ENCODE results near the gene TLN1. TPM values are rescaled to one million over a fixed set of nuclear protein-coding genes. Genes with fewer than 3 reads are reported as not detected.
A peak's percentile ranks its signal among the peaks of the same experiment; 100 is the strongest.

Gene TLN1
- total and polyA plus RNA-seq, 2 experiments from 2014 or later: 21.5 to 120 TPM

DNA sequence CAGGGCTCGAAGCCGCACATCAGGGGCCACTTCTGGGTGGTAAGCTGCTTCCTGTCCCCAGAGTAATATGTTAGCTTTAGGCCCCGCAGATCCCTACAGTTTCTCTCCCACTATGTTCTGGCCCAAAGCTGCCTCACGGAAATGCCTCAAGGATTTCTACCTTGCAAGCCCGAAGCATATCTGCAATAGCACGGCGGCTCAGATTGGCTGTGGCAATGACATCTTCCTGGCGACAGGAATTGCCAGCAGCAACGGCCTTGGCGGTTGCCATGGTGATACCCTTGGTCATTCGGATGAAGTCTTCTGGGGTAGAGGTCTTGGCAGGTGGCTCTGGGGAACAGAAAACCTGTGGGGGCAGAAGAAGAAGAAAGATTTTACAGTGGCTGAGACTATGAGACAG is 32.0 kb downstream of the TLN1 start:
- no peak overlapping the region for H3K4me3 ChIP-seq
- no peaks in the 10 kb centered on the region for H3K9me2 ChIP-seq (ENCODE audit: insufficient read depth)
- peaks cover 10% of the 10 kb centered on the region for H3K27me3 Mint-ChIP-seq (ENCODE audit: insufficient read depth, low read depth, poor library complexity)
- H3K4me1 ChIP-seq (ENCODE audit: insufficient read depth): no peaks in the 10 kb centered on the region
- no peaks in the 10 kb centered on the region; the same call in none of the 3 replicates for H3K36me3 Mint-ChIP-seq (ENCODE audit: low read depth)
- H4K20me1 ChIP-seq (replicated peaks; ENCODE audit: insufficient read depth): no peaks in the 10 kb centered on the region
- H3F3A ChIP-seq (replicated peaks; ENCODE audit: low read depth): peaks cover 6% of the 10 kb centered on the region
- H3K79me2 ChIP-seq (replicated peaks; ENCODE audit: insufficient read depth): no peaks in the 10 kb centered on the region
- H3K27me3 ChIP-seq (ENCODE audit: insufficient read depth): no peaks in the 10 kb centered on the region
- H3K4me2 ChIP-seq: no peak overlapping the region
- no peak overlapping the region for H3K27ac ChIP-seq (ENCODE audit: low read depth)
- no peaks in the 10 kb centered on the region for H3K9me3 Mint-ChIP-seq
- H3K27ac Mint-ChIP-seq: no peak overlapping the region
- H3K4me3 Mint-ChIP-seq: no peak overlapping the region
- no peaks in the 10 kb centered on the region for H3K4me1 Mint-ChIP-seq
- TF ChIP-seq EZH2phosphoT487 (IDR thresholded peaks at IDR 0.05; ENCODE audit: unreplicated experiment) (no peak), NANOG (IDR thresholded peaks at IDR 0.05; ENCODE audit: borderline replicate concordance) (no peak), JUNB (IDR thresholded peaks at IDR 0.05; ENCODE audit: unreplicated experiment) (no peak), POLR2AphosphoS5 (IDR thresholded peaks at IDR 0.05; ENCODE audit: low read depth) (no peak), EZH2 (IDR thresholded peaks at IDR 0.05; ENCODE audit: low read depth, unreplicated experiment) (no peak), STAT1 (IDR thresholded peaks at IDR 0.05; ENCODE audit: unreplicated experiment) (no peak), CREB1 (CRISPR knock-in tag; IDR thresholded peaks at IDR 0.05; ENCODE audit: low read depth) (no peak), ZNF114 (CRISPR knock-in tag; IDR thresholded peaks at IDR 0.05) (no peak), ZNF331 (CRISPR knock-in tag; IDR thresholded peaks at IDR 0.05; ENCODE audit: low read depth) (no peak)
- TF ChIP-seq, protein P1, sequence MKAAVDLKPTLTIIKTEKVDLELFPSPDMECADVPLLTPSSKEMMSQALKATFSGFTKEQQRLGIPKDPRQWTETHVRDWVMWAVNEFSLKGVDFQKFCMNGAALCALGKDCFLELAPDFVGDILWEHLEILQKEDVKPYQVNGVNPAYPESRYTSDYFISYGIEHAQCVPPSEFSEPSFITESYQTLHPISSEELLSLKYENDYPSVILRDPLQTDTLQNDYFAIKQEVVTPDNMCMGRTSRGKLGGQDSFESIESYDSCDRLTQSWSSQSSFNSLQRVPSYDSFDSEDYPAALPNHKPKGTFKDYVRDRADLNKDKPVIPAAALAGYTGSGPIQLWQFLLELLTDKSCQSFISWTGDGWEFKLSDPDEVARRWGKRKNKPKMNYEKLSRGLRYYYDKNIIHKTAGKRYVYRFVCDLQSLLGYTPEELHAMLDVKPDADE (IDR thresholded peaks at IDR 0.05): no peak
- TF ChIP-seq, protein P2, sequence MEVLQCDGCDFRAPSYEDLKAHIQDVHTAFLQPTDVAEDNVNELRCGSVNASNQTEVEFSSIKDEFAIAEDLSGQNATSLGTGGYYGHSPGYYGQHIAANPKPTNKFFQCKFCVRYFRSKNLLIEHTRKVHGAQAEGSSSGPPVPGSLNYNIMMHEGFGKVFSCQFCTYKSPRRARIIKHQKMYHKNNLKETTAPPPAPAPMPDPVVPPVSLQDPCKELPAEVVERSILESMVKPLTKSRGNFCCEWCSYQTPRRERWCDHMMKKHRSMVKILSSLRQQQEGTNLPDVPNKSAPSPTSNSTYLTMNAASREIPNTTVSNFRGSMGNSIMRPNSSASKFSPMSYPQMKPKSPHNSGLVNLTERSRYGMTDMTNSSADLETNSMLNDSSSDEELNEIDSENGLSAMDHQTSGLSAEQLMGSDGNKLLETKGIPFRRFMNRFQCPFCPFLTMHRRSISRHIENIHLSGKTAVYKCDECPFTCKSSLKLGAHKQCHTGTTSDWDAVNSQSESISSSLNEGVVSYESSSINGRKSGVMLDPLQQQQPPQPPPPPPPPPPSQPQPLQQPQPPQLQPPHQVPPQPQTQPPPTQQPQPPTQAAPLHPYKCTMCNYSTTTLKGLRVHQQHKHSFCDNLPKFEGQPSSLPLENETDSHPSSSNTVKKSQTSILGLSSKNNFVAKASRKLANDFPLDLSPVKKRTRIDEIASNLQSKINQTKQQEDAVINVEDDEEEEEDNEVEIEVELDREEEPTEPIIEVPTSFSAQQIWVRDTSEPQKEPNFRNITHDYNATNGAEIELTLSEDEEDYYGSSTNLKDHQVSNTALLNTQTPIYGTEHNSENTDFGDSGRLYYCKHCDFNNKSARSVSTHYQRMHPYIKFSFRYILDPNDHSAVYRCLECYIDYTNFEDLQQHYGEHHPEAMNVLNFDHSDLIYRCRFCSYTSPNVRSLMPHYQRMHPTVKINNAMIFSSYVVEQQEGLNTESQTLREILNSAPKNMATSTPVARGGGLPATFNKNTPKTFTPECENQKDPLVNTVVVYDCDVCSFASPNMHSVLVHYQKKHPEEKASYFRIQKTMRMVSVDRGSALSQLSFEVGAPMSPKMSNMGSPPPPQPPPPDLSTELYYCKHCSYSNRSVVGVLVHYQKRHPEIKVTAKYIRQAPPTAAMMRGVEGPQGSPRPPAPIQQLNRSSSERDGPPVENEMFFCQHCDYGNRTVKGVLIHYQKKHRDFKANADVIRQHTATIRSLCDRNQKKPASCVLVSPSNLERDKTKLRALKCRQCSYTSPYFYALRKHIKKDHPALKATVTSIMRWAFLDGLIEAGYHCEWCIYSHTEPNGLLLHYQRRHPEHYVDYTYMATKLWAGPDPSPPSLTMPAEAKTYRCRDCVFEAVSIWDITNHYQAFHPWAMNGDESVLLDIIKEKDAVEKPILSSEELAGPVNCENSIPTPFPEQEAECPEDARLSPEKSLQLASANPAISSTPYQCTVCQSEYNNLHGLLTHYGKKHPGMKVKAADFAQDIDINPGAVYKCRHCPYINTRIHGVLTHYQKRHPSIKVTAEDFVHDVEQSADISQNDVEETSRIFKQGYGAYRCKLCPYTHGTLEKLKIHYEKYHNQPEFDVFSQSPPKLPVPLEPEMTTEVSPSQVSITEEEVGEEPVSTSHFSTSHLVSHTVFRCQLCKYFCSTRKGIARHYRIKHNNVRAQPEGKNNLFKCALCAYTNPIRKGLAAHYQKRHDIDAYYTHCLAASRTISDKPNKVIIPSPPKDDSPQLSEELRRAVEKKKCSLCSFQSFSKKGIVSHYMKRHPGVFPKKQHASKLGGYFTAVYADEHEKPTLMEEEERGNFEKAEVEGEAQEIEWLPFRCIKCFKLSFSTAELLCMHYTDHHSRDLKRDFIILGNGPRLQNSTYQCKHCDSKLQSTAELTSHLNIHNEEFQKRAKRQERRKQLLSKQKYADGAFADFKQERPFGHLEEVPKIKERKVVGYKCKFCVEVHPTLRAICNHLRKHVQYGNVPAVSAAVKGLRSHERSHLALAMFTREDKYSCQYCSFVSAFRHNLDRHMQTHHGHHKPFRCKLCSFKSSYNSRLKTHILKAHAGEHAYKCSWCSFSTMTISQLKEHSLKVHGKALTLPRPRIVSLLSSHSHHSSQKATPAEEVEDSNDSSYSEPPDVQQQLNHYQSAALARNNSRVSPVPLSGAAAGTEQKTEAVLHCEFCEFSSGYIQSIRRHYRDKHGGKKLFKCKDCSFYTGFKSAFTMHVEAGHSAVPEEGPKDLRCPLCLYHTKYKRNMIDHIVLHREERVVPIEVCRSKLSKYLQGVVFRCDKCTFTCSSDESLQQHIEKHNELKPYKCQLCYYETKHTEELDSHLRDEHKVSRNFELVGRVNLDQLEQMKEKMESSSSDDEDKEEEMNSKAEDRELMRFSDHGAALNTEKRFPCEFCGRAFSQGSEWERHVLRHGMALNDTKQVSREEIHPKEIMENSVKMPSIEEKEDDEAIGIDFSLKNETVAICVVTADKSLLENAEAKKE (CRISPR knock-in tag; IDR thresholded peaks at IDR 0.05): no peak
- TF ChIP-seq, protein P3, sequence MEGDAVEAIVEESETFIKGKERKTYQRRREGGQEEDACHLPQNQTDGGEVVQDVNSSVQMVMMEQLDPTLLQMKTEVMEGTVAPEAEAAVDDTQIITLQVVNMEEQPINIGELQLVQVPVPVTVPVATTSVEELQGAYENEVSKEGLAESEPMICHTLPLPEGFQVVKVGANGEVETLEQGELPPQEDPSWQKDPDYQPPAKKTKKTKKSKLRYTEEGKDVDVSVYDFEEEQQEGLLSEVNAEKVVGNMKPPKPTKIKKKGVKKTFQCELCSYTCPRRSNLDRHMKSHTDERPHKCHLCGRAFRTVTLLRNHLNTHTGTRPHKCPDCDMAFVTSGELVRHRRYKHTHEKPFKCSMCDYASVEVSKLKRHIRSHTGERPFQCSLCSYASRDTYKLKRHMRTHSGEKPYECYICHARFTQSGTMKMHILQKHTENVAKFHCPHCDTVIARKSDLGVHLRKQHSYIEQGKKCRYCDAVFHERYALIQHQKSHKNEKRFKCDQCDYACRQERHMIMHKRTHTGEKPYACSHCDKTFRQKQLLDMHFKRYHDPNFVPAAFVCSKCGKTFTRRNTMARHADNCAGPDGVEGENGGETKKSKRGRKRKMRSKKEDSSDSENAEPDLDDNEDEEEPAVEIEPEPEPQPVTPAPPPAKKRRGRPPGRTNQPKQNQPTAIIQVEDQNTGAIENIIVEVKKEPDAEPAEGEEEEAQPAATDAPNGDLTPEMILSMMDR (conservative IDR thresholded peaks at IDR 0.05; ENCODE audit: low read depth in 2 of 2): no peak
- TF ChIP-seq, protein P4, sequence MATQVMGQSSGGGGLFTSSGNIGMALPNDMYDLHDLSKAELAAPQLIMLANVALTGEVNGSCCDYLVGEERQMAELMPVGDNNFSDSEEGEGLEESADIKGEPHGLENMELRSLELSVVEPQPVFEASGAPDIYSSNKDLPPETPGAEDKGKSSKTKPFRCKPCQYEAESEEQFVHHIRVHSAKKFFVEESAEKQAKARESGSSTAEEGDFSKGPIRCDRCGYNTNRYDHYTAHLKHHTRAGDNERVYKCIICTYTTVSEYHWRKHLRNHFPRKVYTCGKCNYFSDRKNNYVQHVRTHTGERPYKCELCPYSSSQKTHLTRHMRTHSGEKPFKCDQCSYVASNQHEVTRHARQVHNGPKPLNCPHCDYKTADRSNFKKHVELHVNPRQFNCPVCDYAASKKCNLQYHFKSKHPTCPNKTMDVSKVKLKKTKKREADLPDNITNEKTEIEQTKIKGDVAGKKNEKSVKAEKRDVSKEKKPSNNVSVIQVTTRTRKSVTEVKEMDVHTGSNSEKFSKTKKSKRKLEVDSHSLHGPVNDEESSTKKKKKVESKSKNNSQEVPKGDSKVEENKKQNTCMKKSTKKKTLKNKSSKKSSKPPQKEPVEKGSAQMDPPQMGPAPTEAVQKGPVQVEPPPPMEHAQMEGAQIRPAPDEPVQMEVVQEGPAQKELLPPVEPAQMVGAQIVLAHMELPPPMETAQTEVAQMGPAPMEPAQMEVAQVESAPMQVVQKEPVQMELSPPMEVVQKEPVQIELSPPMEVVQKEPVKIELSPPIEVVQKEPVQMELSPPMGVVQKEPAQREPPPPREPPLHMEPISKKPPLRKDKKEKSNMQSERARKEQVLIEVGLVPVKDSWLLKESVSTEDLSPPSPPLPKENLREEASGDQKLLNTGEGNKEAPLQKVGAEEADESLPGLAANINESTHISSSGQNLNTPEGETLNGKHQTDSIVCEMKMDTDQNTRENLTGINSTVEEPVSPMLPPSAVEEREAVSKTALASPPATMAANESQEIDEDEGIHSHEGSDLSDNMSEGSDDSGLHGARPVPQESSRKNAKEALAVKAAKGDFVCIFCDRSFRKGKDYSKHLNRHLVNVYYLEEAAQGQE (IDR thresholded peaks at IDR 0.05; ENCODE audit: unreplicated experiment): no peak
- peaks cover 31% of the 10 kb centered on the region; the same call in 1 of the 2 replicates for H3K36me3 ChIP-seq (ENCODE audit: insufficient read depth)
- H2AFZ ChIP-seq: no peak overlapping the region
- ATAC-seq: no peak
- DNase-seq (ENCODE audit: low spot score): peak; percentile 42
